COLO829 (cell line): Measurements from ENCODE around the gene RNF223.

Experiments used
- DNase-seq: peaks from one replicate; pipeline ENCODE4 v3.0.0; 2012; ENCODE audit warnings: low spot score

RNF223 gene

DNA sequence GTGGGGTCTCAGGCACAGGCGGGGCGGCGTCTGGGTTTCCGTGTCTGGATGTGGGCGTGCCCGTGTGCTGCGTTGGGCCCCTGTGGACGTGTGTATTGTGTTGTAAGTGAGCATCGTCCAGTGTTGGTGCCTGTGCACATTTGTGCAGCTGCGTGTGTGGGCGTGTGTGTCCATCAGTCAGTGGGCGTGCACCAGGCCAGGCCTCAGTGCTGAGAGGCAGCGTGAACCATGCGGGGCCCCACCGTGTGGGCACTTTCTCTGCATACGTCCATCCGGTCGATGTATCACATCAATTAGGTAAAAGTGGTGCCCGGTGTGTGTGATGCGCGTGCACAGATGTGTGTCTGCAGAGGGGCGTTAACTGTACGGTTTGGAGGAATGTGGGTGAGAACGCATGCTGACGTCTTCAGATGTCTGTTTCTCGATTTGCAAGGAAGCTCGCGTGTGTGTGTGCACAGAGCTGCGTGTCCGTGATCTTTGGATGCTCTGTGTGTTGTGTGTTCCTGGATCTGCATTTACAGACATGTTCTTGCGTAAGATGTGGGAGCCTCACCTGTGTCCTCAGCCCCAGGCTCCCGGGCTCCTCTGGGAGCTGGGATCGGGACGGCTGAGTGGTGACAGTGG lies 29.5 kb downstream of the RNF223 start:
- DNase-seq, result no peak

- DNase-seq, result no peak
Measured at GRCh38 chr1:1043921-1044320, 30.2 kb downstream of the RNF223 start.

DNA sequence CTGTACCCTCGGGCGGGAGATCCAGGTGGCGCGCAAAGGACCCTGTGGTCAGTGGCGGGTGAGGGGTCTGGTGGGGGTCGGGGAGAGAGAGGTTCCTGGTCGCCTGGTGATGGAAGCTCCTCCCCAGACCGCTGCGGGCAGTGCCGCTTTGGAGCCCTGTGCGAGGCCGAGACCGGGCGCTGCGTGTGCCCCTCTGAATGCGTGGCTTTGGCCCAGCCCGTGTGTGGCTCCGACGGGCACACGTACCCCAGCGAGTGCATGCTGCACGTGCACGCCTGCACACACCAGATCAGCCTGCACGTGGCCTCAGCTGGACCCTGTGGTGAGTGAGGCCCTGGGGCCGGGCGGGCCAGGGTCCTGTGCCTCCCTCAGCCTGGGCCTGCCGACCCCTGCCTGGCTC lies 30.7 kb downstream of the RNF223 start:
- DNase-seq, result no peak

- DNase-seq, result no peak
Measured at GRCh38 chr1:1042835-1043234, 31.3 kb downstream of the RNF223 start.

DNA sequence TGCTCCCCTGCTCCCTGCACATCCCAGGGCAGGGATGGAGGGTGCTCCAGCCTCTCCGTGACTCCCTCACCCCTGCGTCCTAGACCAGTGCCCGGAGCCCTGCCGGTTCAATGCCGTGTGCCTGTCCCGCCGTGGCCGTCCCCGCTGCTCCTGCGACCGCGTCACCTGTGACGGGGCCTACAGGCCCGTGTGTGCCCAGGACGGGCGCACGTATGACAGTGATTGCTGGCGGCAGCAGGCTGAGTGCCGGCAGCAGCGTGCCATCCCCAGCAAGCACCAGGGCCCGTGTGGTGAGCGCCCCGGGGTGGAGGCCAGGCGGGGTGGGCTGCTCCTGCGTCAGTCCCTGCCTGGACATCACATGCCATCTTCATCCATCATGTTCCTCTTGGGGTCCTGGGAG lies 32.2 kb downstream of the RNF223 start:
- no peak for DNase-seq

DNA sequence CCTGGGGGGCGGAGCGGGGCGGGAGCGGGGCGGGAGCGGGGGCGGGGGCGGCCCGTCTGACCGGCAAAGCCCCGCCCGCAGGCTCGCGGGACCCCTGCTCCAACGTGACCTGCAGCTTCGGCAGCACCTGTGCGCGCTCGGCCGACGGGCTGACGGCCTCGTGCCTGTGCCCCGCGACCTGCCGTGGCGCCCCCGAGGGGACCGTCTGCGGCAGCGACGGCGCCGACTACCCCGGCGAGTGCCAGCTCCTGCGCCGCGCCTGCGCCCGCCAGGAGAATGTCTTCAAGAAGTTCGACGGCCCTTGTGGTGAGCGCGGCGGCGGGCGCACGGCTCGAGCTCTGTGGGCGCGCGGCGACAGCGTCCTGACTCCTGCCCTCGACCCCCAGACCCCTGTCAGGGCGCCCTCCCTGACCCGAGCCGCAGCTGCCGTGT lies 33.0 kb downstream of the RNF223 start:
- no peak for DNase-seq

GRCh38 chr1:1040004-1040991 lies 33.8 kb downstream of the RNF223 start:
- DNase-seq, result peak; percentile 70

- DNase-seq, result no peak
Measured at GRCh38 chr1:1039145-1039910, 34.8 kb downstream of the RNF223 start.

DNA sequence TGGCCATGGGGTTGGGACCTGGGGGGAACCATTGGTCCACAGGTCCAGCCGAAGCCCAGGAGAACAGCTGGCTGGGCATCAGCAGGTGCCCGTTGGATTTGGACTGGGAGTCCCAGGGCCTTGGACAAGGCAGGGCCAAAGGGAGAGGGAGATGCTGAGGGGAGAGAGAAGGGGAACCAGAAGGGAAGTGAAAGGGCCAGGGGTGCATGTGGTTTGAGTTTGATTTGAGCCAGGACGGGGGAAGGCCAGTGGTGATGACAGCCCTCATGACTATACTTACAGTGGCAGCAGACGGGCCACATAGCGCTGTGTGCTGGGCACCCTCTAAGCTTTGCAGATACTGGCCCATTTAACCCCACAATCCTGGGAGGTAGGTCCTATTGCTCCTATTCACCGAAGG lies 35.4 kb downstream of the RNF223 start:
- DNase-seq, result no peak

- DNase-seq, result no peak
Measured at GRCh38 chr1:1037366-1038327, 36.5 kb downstream of the RNF223 start.

- DNase-seq, result no peak
Measured at GRCh38 chr1:1035291-1035943, 38.7 kb downstream of the RNF223 start.

DNA sequence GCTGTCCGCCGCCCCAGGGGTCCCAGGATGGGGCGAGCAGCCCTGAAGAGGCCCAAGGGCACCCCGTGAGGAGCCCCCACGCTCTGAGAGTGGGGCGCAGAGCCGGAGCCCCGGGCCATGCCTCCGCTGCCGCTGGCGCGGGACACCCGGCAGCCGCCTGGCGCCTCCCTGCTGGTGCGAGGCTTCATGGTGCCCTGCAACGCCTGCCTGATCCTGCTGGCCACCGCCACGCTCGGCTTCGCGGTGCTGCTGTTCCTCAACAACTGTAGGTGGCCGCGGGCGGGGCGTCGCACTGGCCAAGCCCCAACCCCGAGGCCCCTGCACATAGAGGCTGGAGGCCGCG lies 39.7 kb downstream of the RNF223 start:
- no peak for DNase-seq

- no peak for DNase-seq
Measured at GRCh38 chr1:1033731-1034438, 40.2 kb downstream of the RNF223 start.

GRCh38 chr1:1033009-1033587 lies 41.0 kb downstream of the RNF223 start:
- DNase-seq, result no peak

DNA sequence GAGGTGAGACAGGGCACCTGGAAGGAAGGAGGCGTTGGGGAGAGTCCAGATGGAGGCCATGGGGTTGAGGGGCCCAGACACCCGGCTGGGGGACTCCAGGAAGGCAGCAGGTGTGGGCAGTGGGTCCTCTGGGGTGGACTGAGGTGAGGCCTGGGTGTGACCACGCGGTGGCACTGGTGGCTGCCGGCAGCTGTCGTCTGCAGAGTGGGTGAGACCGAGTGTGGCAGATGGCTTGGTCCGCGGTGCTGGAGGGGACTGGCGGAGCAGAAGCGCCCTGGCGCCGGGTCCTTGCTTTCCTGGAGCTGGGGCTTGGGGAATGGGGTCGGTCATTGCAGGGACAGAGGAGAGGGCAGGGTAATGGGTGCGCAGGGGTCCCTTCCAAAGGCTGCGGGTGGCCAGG lies 41.7 kb downstream of the RNF223 start:
- no peak for DNase-seq

DNA sequence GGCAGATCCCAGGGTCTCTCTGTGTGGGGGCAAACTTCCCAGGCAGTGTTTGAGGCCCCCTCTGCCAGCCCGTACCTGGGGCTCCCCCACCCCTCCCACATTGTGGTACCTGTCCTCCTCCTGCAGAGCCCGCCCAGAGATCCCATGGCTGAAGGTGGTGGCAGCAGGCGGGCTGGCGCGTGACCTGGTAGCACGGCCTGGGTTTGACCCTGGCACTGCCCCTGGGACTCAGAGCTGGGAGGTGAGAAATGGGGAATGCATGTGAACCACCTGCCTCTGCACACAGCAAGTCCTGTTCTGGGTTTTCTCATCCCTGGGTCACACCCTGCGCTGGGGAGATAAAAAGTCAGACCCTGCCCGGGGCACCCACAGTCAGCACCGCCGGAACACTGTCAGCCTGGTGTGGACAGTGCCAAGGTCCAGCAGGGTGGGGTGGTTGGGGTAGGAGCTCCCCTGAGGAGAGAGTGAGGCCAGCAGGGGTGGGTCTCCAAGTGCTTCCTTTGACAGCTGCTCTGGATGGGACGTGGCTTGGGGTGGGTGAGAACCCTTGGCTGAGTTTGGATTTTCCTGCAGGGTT lies 42.4 kb downstream of the RNF223 start:
- DNase-seq, result no peak

GRCh38 chr1:1030867-1031658 lies 43.0 kb downstream of the RNF223 start:
- DNase-seq, result peak; percentile 28

DNA sequence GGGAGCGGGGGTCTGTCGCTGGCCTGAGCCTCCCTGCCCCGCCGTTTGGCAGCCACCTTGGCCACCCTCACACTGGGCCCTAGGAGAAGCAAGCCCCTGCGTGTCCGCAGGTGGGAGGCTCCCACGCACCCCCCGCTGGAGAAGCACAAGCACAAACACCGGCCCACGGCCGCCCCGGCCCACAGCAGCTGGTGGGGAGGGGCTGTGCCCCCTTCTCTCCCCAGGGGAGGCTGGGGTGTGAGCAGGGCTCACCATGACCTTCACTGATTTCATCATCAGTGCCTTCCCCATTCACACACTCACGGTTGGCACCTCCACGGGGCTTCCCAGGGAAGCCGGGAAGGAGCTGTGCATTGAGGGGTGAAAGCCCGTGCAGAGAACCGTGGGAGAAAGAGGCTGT lies 46.3 kb downstream of the RNF223 start:
- DNase-seq, result no peak
